22Rv1 (cell line): ENCODE measurements around the gene SLC25A13.

Experiments
- H3K27ac ChIP-seq: fragments of 450-650 bp; 2 replicates; pipeline ENCODE4 v1.5.1; 2017
- ZFX ChIP-seq: fragments of 450-650 bp; IDR thresholded peaks from 2 replicates; pipeline ENCODE4 v1.6.1; 2017; ENCODE audit warnings: antibody characterized with exemption, borderline replicate concordance
- TF ChIP-seq, protein P1 (sequence below): fragments of 450-650 bp; IDR thresholded peaks from 2 replicates; pipeline ENCODE4 v1.5.1; 2017; ENCODE audit warnings: mild to moderate bottlenecking

SLC25A13 gene

DNA sequence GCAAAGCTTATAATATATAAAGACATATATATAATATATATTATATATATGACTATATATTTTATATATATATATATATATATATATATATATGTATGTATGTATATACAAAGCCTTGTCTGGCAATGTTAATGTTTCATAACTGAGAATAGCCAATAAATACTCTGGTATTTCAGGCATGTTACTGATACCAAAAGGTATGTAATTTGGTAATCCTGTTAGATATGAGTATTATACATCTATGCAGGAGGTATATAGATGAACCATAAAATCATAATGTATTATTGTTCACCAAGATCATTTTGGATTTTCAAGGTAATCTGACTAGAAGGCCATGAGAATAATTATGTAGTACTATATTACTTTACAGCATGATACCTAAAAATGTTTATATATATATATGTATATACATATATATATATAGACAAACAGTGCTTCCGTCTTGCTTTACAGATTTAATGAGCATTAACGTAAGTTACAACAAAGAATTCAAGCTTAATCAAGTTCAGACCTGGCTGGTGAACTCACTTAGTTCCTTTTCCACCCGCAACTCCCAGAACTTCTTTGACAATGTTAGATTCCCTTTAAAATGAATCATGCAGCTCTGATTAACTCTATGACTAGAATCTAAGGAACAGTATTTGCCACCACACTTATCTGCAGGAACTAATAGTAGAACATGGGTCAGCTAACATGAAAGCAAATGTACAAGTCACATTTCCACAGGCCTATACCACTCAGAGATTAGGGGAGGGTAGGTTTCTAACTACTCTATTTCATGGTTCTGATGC, 82.7 kb downstream of the SLC25A13 start:
- no peak for TF ChIP-seq ZFX
- TF ChIP-seq, protein P1, sequence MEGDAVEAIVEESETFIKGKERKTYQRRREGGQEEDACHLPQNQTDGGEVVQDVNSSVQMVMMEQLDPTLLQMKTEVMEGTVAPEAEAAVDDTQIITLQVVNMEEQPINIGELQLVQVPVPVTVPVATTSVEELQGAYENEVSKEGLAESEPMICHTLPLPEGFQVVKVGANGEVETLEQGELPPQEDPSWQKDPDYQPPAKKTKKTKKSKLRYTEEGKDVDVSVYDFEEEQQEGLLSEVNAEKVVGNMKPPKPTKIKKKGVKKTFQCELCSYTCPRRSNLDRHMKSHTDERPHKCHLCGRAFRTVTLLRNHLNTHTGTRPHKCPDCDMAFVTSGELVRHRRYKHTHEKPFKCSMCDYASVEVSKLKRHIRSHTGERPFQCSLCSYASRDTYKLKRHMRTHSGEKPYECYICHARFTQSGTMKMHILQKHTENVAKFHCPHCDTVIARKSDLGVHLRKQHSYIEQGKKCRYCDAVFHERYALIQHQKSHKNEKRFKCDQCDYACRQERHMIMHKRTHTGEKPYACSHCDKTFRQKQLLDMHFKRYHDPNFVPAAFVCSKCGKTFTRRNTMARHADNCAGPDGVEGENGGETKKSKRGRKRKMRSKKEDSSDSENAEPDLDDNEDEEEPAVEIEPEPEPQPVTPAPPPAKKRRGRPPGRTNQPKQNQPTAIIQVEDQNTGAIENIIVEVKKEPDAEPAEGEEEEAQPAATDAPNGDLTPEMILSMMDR: no peak
- H3K27ac ChIP-seq: no peak overlapping the region

DNA sequence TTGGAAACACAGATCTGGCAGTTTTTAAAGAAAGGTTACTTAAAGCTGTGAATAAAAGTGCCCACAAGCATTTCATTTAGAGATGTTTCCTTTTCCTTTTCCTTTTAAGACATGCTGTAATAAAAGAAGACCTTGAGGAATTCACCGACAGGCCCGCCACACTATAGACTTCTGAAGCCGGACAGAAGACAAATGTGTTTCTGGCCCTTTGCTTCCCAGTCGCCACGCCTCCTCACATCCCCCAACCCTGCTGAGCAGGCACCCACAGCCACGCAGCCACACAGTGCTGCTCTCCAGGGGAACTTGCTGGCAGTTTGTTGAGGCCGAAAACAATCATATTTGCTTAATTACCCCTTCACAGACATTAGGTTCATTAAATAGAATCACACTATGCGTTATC, 83.4 kb downstream of the SLC25A13 start:
- TF ChIP-seq ZFX: no peak
- TF ChIP-seq, protein P1: no peak

DNA sequence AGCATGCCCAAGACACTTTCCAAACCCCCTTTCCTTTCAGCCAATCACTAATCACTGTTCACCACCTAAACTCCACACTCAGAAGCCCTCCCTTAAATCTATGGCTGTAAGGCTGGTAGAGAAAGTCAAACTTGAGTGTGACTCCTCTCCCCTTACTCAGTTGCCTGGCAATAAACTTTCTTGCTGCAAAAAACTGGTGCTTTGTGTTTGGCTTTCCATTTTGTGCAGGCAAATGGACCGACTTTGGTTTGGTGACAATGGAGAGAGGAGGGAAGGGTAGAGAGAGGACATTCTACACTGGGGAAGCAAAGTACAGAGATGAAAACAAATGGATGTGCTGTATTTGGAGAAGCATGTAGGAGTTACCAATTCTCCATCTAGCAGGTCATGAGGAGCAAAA, 84.9 kb downstream of the SLC25A13 start:
- TF ChIP-seq, protein P1: no peak
- TF ChIP-seq ZFX: no peak
- no peak overlapping the region for H3K27ac ChIP-seq

More for the DNA sequence above, 83.4 kb downstream of the SLC25A13 start:
- no peak overlapping the region for H3K27ac ChIP-seq

DNA sequence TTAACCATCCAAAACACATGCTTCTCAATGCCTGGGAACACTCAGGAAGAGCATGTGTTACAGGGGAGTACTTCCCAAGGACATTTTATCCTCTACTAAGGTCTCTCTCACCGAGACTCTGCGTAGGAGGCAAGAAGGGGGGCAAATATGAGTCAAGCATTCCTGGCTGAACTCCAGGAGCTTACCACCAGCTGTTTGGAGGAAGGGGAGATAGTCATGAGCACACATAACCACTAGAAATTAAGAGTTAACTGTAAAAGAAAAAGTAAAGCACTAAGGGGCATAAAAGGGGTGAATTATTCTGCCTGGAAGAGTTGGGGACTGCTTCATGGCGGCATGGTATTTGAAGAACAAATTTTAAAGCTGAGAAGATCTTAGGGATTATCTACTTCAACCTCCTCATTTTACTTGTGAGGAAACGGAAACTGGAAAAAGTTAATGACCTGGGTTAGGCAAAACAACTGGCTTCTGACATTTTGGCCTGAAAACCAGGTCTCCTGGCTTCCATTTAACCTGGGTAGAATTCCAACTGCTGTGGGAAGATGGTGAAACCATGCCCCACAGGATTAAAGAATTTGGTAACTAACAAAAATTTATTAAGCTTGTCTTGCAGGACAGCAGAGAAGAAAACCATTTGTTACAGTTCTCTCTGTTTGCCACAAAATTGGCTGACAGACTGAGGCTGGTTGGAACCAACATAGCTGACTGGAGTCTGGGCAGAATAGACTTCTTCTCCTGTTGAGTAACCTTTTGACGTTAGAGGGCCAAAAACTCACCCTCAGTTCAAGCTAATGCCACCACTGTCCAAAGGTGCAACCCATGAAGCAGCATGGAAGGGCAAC, 85.5 kb downstream of the SLC25A13 start:
- TF ChIP-seq ZFX: no peak
- TF ChIP-seq, protein P1: no peak
- no peak overlapping the region for H3K27ac ChIP-seq

DNA sequence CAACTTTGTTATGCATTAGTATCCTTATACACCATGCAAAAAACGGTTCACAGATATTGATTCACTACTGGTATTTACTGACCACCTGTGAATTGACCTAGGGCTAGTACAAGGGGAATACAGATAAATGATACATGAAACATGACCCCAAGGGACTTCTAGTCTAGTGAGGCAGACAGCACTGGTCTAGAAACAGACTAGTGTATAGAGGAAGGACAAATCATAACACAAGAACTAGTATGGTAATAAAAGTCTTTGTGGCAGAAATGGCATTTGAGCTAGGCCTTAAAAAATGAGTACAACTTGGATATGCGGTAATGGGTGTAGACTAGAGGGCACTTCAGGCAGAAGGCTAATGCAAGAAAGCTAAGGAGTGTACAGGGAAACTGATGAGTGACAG, 86.6 kb downstream of the SLC25A13 start:
- no peak overlapping the region for H3K27ac ChIP-seq
- TF ChIP-seq, protein P1: no peak
- TF ChIP-seq ZFX: no peak

DNA sequence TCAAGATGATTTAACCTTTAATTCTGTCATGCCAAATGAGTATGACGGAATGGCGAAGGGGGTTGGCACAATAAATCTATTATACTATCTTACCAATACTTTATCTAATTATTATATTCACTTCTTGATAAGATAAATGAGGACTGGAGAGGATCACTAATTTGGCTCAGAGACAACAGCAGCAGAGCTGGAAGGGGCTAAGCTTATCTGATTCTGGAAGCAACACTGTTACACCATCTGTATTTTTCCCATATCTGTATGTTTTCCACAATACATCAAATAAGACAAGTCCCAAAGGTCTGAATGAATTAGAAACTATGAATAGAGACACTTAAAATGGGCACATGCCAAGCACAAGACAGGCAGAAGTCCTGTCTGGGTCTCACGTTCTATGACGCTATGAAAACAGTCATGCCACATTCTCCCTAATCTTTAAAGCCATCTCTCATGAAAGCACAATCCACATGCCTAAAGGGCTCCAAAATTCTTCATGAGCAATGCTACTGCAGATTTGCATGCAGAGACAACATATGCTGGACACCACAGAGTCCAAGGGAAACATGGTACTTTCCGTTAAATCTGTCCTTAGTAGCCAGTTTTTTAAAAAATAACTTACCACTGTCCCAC, 88.3 kb downstream of the SLC25A13 start:
- TF ChIP-seq, protein P1: no peak
- no peak for TF ChIP-seq ZFX
- no peak overlapping the region for H3K27ac ChIP-seq

DNA sequence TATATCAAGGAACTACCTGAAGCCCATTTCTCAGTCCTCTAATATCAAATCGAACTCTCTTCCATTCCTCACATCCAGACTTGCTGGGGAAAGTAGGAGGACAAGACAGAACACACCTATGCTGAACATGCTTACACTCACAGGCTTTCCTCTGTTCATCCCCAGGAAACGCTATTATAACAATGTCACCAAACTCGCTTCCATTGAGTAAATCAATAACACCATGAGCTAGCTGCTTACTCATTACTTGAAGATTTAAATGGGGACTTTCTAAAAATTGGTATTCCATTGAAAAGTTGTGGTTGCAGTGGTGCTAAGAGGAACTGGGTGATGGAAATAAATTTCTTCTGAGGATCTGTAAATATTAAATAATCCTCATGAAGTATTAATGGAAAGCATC, 88.8 kb downstream of the SLC25A13 start:
- no peak for TF ChIP-seq ZFX
- TF ChIP-seq, protein P1: no peak
- H3K27ac ChIP-seq: no peak overlapping the region
